ENCODE data around the gene FYCO1.

- TF ChIP-seq CTCF (conservative IDR thresholded peaks at IDR 0.05) (no peak), EZH2 (IDR thresholded peaks at IDR 0.05; ENCODE audit: low read depth) (no peak)
Measured at GRCh38 chr3:45923755-45924154, 71.9 kb downstream of the FYCO1 start.
